Activated CD8-positive, alpha-beta memory T cell treated with anti-CD3 and anti-CD28 coated beads, Interleukin-2, amount 50 U/mL, for 4 hours (primary cell): Measurements from ENCODE around the gene GAL3ST1.

Experiments
- DNase-seq: peaks from one replicate; pipeline ENCODE4 v3.0.0-alpha.2; 2020

GAL3ST1 gene

DNA sequence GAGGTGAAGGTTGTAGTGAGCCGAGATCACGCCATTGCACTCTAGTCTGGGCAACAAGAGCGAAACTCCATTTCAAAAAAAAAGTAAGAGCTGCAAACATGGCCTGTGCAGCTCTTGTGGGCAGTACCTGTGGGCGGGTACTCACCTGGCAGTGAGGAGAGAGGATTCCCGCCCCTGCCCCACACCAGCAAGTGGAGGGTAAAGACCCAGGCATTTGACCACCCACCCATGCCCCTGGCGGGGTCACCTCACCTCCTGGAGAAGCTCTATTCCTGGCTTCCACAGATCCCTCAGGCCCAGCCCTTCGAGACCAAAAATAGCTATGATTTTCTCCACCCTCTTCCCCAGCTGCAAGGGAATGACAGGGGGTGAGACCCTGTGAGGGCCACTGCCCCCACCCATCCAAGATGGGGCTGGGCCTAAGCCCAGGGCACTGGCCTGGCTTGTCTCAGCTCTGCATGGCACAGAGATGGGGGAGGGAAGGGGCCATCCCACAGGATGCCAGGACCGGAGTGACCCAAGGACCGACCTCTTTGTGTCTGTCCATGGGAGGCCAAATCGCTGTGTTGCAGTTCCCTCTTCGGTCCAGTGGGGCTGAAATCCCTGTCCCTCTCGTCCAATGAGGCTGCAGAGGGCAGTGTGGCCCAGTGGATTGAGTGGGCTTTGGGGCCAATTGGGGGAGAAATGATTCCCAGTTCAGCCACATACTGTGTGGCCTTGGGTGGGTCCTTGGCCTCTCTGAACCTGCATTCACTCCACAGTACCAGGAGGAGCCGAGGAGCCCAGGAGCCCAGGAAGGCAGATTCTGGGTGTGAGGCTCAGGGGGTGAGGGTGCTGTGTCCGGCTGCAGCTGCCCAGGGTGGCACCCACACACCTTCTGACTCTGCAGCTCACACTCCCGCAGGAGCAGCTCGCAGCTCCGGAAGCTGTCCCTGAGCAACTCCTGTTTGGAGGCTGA lies 42.5 kb downstream of the GAL3ST1 start:
- no peak for DNase-seq

DNA sequence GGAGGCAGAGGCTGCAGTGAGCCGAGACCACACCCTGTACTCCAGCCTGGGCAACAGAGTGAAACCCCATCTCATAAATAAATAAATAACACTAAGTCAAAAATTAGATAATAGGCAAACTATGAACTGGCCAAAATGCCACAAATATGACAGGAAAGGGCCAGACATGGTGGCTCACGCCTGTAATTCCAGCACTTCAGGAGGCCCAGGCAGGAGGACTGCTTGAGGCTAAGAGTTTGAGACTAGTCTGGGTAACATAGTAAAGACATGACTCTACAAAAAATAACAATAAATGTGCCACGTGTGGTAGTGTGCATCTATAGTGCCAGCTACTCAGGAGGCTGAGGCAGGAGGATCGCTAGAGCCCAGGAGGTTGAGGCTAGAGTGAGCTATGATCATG lies 47.8 kb downstream of the GAL3ST1 start:
- DNase-seq, result no peak

DNA sequence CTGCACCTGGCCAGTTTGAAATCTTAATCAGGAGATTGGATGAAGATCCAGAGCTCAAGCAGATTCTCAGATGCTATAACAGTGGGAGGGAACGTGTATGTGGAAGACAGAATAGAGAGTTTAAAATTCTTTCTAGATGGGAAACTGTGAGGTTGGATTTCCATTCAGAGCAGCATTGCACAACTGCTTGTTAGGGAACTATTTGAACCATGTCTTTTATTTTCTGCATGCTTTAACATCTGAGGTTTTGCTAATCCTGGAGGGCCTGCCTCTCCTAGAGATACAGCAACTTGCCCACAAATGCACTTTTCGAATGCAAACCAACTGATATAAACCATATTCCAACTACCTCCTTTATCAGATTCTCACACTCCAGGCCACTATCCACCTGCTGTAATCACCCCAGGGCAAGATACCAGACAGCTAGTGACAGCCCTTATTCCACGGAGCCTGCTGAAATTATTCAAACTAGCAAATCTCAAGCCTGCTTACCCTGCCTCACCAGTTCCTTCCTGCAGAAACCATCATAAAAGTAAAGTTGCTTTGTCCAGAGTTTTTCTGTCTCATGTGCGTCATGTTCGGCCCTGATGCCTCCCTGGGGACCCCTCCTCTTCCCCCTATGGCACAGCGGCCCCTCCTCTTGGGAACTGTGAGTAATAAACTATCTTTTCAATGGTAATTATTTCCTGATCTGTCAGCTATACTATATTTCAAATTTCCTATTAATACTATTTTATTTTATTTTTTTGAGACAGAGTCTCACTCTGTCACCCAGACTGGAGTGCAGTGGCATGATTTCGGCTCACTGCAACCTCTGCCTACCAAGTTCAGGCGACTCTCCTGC lies 50.6 kb downstream of the GAL3ST1 start:
- DNase-seq, result no peak

DNA sequence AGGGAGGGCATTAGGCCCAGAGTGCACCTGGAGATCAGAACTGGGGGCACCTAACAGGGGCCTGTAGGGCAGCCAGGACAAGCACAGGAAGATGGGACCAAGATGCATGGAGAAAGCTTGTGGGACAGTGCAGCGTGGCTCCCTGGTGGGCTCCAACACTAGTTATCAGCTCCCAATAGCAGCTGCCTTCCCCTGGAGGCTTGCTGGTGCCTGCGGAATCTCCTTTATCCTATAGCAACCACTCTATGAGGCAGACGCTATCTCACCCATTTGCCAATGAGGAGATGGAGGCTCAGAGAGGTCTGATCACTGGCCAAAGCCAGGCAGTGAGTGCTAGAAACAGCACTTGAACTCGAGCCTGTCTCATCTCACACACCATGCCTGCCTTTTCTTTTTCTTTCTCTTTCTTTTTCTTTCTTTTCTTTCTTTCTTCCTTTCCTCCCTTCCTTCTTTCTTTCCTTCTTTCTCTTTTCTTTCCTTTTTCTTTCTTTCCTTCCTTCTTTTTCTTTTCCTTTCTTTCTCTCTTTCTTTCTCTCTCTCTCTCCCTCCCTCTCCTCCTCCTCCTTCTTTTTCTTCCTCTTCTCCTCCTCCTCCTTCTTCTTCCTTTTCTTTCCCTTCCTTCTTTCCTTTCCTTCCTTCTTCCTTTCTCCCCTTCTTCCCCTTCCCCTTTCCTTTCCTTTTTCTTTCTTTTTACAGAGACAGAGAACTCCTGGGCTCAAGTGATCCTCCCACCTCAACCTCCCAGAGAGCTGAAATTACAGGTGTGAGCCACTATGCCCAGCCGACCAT lies 52.9 kb downstream of the GAL3ST1 start:
- DNase-seq, result no peak

DNA sequence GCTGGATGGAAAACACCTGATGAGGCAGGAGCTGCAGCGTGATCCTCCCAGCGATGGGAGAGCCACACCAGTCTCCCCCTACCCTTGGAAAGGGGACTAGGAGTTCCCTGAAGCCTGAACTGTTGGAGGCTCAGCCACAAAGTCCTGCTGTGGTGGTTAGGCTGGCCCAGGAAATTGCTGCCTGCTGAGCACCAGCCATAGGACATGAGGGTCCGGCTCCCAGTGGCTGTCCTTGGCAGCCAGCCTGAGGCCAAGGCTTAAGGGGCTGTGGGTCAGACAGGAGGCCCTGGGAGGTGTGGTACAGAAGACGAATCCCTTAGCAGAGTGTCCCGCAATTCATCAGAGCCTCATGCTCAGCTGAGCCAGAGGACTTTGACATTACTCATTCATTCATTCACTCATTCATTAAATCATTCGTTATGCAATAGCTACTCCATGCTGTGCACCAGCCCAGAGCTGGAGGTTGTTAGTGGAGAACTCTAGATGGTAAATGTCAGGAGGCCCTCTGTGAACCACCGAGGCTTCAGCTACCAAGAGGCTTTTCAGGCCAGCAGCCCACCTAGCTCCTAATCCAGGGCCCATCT lies 54.5 kb downstream of the GAL3ST1 start:
- no peak for DNase-seq

DNA sequence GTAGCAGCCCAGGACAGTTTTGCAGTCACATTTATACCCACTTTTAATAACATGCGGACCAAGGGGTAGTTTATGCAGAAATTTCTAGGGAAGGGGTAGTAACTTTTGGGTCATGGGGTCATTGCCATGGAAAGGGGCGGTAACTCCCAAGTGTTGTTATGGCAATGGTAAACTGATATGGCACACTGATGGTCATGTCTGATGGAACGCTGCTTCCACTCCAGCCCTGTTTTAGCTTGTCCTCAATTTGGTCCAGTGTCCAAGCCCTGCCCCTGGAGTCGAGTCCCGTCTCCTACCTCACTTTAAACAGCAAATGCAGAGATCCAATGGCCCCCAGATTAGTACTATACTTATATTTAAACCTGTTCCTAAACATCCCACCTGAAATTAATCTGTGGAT lies 57.7 kb downstream of the GAL3ST1 start:
- no peak for DNase-seq

DNA sequence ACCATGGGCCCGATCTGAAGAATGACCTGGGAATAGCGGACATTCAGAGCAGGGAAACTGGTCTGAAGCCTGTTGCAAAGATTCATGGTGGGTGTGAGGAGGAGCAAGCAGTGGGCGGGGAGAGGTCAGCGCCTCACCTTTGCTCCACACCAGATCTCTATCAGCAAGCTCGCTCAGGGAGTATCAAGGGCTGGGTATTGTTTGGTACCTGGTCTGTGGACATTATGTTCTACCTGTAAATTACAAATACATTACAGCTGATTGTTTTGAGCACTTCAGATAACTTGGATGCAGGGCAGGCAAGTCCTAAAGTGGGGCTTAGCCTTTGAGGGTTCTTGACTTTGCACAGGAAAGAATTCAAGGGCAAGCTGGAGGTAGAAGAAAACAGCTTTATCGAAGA lies 58.2 kb downstream of the GAL3ST1 start:
- no peak for DNase-seq

DNA sequence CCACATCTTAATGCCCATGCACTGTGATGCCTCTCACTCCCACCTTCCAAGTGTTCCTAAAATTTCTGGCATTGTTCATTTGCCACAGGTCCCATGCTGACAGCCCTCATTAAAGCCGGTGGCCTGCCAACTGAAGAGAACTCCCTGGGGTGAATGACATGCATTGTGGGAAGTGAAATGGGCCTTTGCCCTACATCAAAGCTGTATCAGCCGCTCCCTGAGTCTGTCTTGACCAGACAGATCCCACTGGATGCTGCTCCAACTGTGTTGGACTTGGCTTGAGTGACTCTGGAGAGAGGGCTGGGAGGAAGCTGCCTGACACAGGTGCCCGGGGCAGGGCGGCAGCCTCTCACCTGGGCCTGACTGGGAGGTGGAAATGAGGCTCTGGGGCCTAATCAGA lies 60.2 kb downstream of the GAL3ST1 start:
- no peak for DNase-seq

DNA sequence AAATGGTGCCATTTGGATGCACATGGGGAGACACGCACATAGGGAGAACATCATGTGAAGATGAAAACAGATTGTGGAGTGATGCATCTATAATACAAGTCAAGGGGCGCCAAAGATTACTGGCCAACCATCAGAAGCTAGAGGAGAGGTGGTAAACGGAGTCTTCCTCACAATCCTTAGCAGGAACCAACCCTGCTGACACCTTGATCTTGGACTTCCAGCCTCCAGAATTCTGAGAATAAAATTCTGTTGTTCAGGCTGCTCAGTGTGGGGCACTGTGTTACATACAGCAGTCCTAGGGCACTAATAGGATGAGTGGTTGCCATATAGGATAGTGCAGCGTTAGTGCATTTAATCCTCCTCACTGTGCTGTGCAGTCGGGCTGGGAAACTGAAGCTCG lies 61.0 kb downstream of the GAL3ST1 start:
- no peak for DNase-seq

DNA sequence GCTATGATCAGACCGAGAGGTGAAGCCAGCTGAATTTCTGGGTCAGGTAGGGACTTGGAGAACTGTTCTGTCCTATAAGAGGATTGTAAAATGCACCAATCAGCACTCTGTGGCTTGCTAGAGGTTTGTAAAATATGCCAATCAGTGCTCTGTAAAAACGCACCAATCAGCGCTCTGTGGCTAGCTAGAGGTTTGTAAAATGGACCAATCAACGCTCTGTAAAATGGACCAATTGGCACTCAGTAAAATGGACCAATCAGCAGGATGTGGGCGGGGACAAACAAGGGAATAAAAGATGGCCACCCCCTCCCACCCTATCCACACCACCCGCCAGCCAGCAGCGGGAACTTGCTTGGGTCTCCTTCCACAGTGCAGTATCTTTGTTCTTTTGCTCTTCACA lies 62.6 kb downstream of the GAL3ST1 start:
- no peak for DNase-seq

DNA sequence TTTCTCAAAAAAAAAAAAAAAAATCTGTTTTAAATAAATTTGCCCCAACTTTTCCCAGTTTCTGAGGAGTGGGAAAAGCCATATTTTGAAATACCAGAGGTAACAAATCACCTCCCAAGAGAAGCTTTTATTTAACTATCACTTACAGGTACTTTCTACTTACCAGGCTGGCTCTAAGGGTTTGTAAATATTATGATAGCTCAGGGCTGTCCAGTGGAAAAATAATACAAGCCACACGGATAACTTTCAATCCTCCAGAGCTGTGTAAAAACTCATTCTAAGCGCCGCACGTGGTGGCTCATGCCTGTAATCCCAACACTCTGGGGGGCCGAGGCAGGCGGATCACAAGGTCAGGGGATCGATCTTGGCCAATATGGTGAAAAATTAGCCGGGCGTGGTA lies 63.4 kb downstream of the GAL3ST1 start:
- DNase-seq, result no peak

DNA sequence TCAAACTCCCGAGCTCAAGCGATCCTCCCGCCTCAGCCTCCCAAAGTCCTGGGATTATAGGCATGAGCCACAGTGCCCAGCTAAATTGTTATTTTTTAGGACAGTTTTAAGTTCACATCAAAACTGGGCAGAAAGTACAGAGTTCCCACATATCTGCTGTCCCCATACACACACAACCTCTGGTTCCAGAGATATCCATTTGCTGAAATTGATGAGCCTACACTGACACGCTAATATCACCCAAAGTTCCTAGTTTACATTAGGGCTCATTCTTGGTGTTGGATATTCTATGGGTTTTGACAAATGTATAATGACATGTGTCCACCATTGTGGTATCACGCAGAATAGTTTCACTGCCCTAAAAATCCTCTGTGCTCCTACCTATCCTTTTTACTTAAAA lies 66.2 kb downstream of the GAL3ST1 start:
- no peak for DNase-seq

DNA sequence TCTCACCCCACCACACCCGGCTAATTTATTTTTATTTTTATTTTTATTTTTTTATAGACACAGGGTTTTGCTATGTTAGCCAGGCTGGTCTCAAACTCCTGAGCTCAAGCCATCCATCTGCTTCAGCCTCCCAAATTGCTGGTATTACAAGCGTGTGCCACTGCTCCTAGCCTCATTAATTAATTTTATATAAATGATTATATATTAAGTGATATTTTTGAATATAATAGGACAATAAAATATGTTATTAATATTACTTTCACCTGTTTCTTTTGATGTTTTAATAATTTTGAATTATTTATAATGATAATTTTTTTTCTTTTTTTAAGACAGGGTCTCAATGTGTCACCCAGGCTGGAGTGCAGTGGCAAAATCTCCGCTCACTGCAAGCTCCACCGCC lies 66.8 kb downstream of the GAL3ST1 start:
- no peak for DNase-seq

DNA sequence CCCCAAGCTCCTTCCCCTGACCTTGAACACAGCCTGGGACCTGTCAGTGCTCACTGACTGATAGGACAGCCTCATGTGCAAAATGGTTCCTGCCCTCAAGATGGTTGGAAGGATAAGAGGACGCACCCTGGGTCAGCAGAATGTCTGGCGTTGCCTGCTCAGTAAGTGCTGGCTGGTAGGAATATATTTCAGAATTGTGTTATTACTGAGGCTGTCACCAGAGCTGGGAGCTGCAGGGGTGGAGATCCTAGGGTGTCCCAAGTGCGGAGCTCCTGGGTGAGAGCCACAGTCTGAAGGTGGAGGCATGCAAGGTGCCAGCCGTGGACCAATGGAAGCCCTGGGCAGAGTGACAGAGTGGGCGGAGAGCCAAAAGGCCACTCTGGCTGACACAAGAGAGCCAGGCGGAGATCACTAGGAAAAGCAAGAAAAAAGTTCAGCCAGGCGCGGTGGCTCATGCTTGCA lies 67.9 kb downstream of the GAL3ST1 start:
- no peak for DNase-seq
